Neural cell (in vitro differentiated cells): ENCODE measurements around the gene CD84. TPM values are rescaled to one million over a fixed set of nuclear protein-coding genes. Genes with fewer than 3 reads are reported as not detected.

Experiments used
- H2AFZ ChIP-seq: fragments of 200-600, 300-800 bp; sonication (generic), shearing (Covaris generic); 2 replicates; pipeline ENCODE4 v1.6.0; 2014; ENCODE audit warnings: low read depth, mild to moderate bottlenecking, antibody characterized with exemption, low read length, moderate library complexity
- H3F3A ChIP-seq: fragments of 200-600 bp; shearing (Covaris generic); 2 replicates; pipeline ENCODE4 v1.6.1; 2016; ENCODE audit warnings: mild to moderate bottlenecking, moderate library complexity, mixed read lengths, antibody characterized with exemption, low read length; ENCODE audit not compliant: insufficient read depth, poor library complexity, severe bottlenecking
- H3K27ac ChIP-seq: fragments of 200-600, 300-800 bp; sonication (generic), shearing (Covaris generic); 2 replicates; pipeline ENCODE4 v1.5.1; 2014; ENCODE audit warnings: mild to moderate bottlenecking, low read length, moderate library complexity
- H3K27me3 ChIP-seq: fragments of 300-800, 200-600 bp; sonication (generic), shearing (Covaris generic); 2 replicates; pipeline ENCODE4 v1.6.0; 2014; ENCODE audit warnings: mild to moderate bottlenecking, low read depth, low read length, moderate library complexity; ENCODE audit not compliant: insufficient read depth
- H3K36me3 ChIP-seq: fragments of 300-800, 200-600 bp; sonication (generic), shearing (Covaris generic); 2 replicates; pipeline ENCODE4 v1.5.1; 2014; ENCODE audit warnings: mild to moderate bottlenecking, antibody characterized with exemption, low read length, moderate library complexity; ENCODE audit not compliant: insufficient read depth
- H3K4me2 ChIP-seq: fragments of 300-800, 200-600 bp; sonication (generic), shearing (Covaris generic); 2 replicates; pipeline ENCODE4 v1.6.0; 2014; ENCODE audit warnings: mild to moderate bottlenecking, low read length
- H3K4me3 ChIP-seq: fragments of 300-800, 200-600 bp; sonication (generic), shearing (Covaris generic); 2 replicates; pipeline ENCODE4 v1.5.1; 2014; ENCODE audit warnings: mild to moderate bottlenecking, low read length, moderate library complexity
- H3K79me2 ChIP-seq: fragments of 200-600 bp; shearing (Covaris generic); replicated peaks from 2 replicates; pipeline ENCODE4 v1.6.0; 2014; ENCODE audit warnings: mild to moderate bottlenecking, low read length, moderate library complexity; ENCODE audit not compliant: insufficient read depth
- H3K9ac ChIP-seq: fragments of 300-800, 200-600 bp; sonication (generic), shearing (Covaris generic); 2 replicates; pipeline ENCODE4 v1.6.1; 2016; ENCODE audit warnings: mild to moderate bottlenecking, low read length, mixed read lengths
- H3K9me2 ChIP-seq: fragments of 200-600 bp; shearing (Covaris generic); 2 replicates; pipeline ENCODE4 v1.6.1; 2016; ENCODE audit warnings: mild to moderate bottlenecking, low read length, mixed read lengths; ENCODE audit not compliant: insufficient read depth
- H3K9me3 ChIP-seq: fragments of 200-600, 300-800 bp; sonication (generic), shearing (Covaris generic); 2 replicates; pipeline ENCODE4 v1.6.1; 2016; ENCODE audit warnings: mild to moderate bottlenecking, mixed run types, low read length, moderate library complexity, mixed read lengths
- H4K20me1 ChIP-seq: fragments of 200-600 bp; shearing (Covaris generic); 2 replicates; pipeline ENCODE4 v1.6.1; 2016; ENCODE audit warnings: mild to moderate bottlenecking, mixed run types; ENCODE audit not compliant: insufficient read depth
- EP300 ChIP-seq: fragments of 450-650 bp; conservative IDR thresholded peaks from 2 replicates; pipeline ENCODE4 v1.6.1; 2014; ENCODE audit warnings: antibody characterized with exemption, mild to moderate bottlenecking, moderate library complexity; ENCODE audit not compliant: poor library complexity, severe bottlenecking
- EZH2 ChIP-seq: fragments of 200-600, 300-800 bp; shearing (Covaris generic), sonication (generic); IDR thresholded peaks from 2 replicates; pipeline ENCODE4 v1.6.1; 2014; ENCODE audit warnings: antibody characterized with exemption, low read length, borderline replicate concordance, mild to moderate bottlenecking; ENCODE audit not compliant: insufficient read depth, poor library complexity, severe bottlenecking
- MXI1 ChIP-seq: fragments of 450-650 bp; conservative IDR thresholded peaks from 2 replicates; pipeline ENCODE4 v1.6.1; 2014; ENCODE audit warnings: antibody characterized with exemption, mild to moderate bottlenecking; ENCODE audit not compliant: poor library complexity, severe bottlenecking
- POLR2AphosphoS5 ChIP-seq: IDR thresholded peaks from 2 replicates; pipeline ENCODE4 v1.6.1; 2012
- RAD21 ChIP-seq: fragments of 450-650 bp; conservative IDR thresholded peaks from 2 replicates; pipeline ENCODE4 v1.6.1; 2014; ENCODE audit warnings: antibody characterized with exemption, mild to moderate bottlenecking, moderate library complexity
- SMC3 ChIP-seq: fragments of 450-650 bp; conservative IDR thresholded peaks from 2 replicates; pipeline ENCODE4 v1.6.1; 2014; ENCODE audit warnings: antibody characterized with exemption, mild to moderate bottlenecking, moderate library complexity; ENCODE audit not compliant: poor library complexity
- TAF1 ChIP-seq: IDR thresholded peaks from 2 replicates; pipeline ENCODE4 v1.6.1; 2012; ENCODE audit warnings: low read depth
- polyA plus RNA-seq: library from polyadenylated mRNA; depleted of rRNA; stranded (reverse); fragments of >200 nt; gene quantifications from 2 replicates; pipeline ENCODE4 v1.2.3, GENCODE V29; 2014
- TF ChIP-seq, protein P1 (sequence below): IDR thresholded peaks from 2 replicates; pipeline ENCODE4 v1.6.1; 2012; ENCODE audit warnings: borderline replicate concordance
- TF ChIP-seq, protein P2 (sequence below): fragments of 450-650 bp; IDR thresholded peaks from 2 replicates; pipeline ENCODE4 v1.5.1; 2014; ENCODE audit warnings: antibody characterized with exemption, mild to moderate bottlenecking, moderate library complexity; ENCODE audit not compliant: poor library complexity, severe bottlenecking

Gene CD84
- polyA plus RNA-seq, 1 donor from 2014 or later, result not detected

DNA sequence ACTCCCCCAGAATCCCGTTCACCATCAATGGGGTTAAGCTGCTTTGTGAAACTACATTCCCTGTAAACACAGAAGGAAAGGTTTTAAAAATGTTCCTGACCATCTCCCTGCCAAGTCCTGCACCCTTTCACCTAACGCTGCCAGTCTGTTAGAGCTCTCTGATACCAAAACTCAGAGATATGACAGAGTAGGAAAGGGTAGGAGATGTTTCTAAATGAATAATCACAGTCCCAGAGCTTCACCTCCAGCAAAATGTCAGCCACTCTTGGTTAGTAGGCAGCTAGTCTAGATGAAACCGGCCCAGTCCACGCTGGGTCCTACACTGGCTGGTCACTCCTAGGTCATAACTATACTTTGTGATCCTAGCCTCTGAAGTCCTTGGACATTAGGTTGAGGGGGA lies 83.0 kb downstream of the CD84 start:
- Histone ChIP-seq H3K9me2 (no peaks in the 10 kb centered on the region), H3F3A (no peaks in the 10 kb centered on the region), H3K9me3 (no peaks in the 10 kb centered on the region), H3K79me2 (no peaks in the 10 kb centered on the region), H2AFZ (no peak overlapping the region), H3K27ac (no peak overlapping the region), H3K27me3 (no peaks in the 10 kb centered on the region), H4K20me1 (no peaks in the 10 kb centered on the region), H3K4me3 (no peak overlapping the region), H3K9ac (no peak overlapping the region), H3K4me2 (no peak overlapping the region), H3K36me3 (no peaks in the 10 kb centered on the region)
- TF ChIP-seq SMC3, result no peak
- TF ChIP-seq POLR2AphosphoS5, result no peak
- TF ChIP-seq, protein P1, sequence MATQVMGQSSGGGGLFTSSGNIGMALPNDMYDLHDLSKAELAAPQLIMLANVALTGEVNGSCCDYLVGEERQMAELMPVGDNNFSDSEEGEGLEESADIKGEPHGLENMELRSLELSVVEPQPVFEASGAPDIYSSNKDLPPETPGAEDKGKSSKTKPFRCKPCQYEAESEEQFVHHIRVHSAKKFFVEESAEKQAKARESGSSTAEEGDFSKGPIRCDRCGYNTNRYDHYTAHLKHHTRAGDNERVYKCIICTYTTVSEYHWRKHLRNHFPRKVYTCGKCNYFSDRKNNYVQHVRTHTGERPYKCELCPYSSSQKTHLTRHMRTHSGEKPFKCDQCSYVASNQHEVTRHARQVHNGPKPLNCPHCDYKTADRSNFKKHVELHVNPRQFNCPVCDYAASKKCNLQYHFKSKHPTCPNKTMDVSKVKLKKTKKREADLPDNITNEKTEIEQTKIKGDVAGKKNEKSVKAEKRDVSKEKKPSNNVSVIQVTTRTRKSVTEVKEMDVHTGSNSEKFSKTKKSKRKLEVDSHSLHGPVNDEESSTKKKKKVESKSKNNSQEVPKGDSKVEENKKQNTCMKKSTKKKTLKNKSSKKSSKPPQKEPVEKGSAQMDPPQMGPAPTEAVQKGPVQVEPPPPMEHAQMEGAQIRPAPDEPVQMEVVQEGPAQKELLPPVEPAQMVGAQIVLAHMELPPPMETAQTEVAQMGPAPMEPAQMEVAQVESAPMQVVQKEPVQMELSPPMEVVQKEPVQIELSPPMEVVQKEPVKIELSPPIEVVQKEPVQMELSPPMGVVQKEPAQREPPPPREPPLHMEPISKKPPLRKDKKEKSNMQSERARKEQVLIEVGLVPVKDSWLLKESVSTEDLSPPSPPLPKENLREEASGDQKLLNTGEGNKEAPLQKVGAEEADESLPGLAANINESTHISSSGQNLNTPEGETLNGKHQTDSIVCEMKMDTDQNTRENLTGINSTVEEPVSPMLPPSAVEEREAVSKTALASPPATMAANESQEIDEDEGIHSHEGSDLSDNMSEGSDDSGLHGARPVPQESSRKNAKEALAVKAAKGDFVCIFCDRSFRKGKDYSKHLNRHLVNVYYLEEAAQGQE, result no peak

DNA sequence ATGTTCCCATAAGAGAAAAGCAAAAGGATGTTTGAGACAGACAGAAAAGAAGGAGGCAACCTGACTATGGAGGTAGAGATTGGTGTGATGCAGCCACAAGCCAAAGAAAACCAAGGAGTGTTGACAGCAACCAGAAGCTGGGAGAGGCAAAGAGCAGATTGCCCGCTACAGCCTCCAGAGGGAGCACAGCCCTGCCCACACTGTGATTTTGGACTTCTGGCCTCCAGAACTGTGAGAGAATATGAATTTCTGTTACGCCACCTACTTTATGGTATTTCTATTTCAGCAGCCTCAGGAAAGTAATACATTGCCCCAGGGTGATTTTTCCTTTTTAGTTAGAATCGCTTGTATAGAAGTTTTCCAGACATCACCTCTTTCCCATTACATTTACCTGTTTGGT lies 84.7 kb downstream of the CD84 start:
- Histone ChIP-seq H3K9me3 (no peaks in the 10 kb centered on the region), H3K9ac (no peak overlapping the region), H4K20me1 (no peaks in the 10 kb centered on the region), H3F3A (no peaks in the 10 kb centered on the region), H3K27ac (no peak overlapping the region), H3K4me3 (no peak overlapping the region), H3K36me3 (no peaks in the 10 kb centered on the region), H3K79me2 (no peaks in the 10 kb centered on the region), H2AFZ (no peak overlapping the region), H3K9me2 (no peaks in the 10 kb centered on the region), H3K4me2 (no peak overlapping the region), H3K27me3 (no peaks in the 10 kb centered on the region)
- no peak for TF ChIP-seq SMC3
- no peak for TF ChIP-seq TAF1
- TF ChIP-seq POLR2AphosphoS5, result no peak
- no peak for TF ChIP-seq RAD21
- no peak for TF ChIP-seq EZH2

DNA sequence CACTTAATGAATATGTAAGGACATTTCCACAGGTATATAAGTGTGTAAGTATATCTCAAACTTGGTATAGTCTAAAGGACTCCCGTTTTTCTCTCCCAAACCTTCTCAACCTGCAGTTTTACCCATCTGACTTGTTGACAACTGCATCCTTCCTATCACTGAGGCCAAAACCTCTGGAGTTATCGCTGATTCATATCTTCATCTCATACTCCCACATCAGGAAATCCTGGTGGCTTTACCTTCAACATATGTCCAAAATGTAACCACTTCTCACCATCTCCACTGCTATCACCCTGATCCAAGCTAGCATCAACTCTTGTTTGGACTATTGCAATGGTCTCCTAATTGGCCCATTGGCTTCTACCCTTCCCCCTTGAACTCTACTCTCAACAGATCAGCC lies 86.7 kb downstream of the CD84 start:
- Histone ChIP-seq H3K9ac (no peak overlapping the region), H3K9me2 (no peaks in the 10 kb centered on the region), H3K27ac (no peak overlapping the region), H3K4me3 (no peak overlapping the region), H3K36me3 (no peaks in the 10 kb centered on the region), H3K4me2 (no peak overlapping the region), H3K9me3 (no peaks in the 10 kb centered on the region), H2AFZ (no peak overlapping the region), H3F3A (no peaks in the 10 kb centered on the region), H3K27me3 (no peaks in the 10 kb centered on the region), H3K79me2 (no peaks in the 10 kb centered on the region), H4K20me1 (no peaks in the 10 kb centered on the region)
- TF ChIP-seq RAD21, result no peak
- TF ChIP-seq POLR2AphosphoS5, result no peak
- no peak for TF ChIP-seq SMC3
- no peak for TF ChIP-seq EZH2
- TF ChIP-seq MXI1, result no peak
- TF ChIP-seq, protein P2, sequence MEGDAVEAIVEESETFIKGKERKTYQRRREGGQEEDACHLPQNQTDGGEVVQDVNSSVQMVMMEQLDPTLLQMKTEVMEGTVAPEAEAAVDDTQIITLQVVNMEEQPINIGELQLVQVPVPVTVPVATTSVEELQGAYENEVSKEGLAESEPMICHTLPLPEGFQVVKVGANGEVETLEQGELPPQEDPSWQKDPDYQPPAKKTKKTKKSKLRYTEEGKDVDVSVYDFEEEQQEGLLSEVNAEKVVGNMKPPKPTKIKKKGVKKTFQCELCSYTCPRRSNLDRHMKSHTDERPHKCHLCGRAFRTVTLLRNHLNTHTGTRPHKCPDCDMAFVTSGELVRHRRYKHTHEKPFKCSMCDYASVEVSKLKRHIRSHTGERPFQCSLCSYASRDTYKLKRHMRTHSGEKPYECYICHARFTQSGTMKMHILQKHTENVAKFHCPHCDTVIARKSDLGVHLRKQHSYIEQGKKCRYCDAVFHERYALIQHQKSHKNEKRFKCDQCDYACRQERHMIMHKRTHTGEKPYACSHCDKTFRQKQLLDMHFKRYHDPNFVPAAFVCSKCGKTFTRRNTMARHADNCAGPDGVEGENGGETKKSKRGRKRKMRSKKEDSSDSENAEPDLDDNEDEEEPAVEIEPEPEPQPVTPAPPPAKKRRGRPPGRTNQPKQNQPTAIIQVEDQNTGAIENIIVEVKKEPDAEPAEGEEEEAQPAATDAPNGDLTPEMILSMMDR, result no peak
- no peak for TF ChIP-seq TAF1
- no peak for TF ChIP-seq EP300
- TF ChIP-seq, protein P1, result no peak
